Small intestine (tissue), 7 donors: ENCODE measurements around the gene ARL4C. TPM values are rescaled to one million over a fixed set of nuclear protein-coding genes. Genes with fewer than 3 reads are reported as not detected.

Experiments used
- DNase-seq, 2 donors: peaks; one replicate each; pipeline versions ENCODE4 v3.0.0 to v3.0.0-alpha.2; 2013
- FAIRE-seq: peaks from 2 replicates; lab custom pipeline; 2012; peaks lifted over from hg19 to GRCh38; lab: Jason Lieb, UNC
- H3K27ac ChIP-seq, 3 donors: one replicate each; pipeline ENCODE4 v1.5.1; 2013; ENCODE audit warnings: low read length in 2 of 3, mild to moderate bottlenecking in 2 of 3, control low read depth in 1 of 3, inconsistent platforms in 1 of 3, low read depth in 1 of 3, moderate library complexity in 1 of 3
- H3K27me3 ChIP-seq, 3 donors: one replicate each; pipeline ENCODE4 v1.6.1; 2013; ENCODE audit warnings: low read length in 3 of 3, inconsistent platforms in 1 of 3; ENCODE audit not compliant: control insufficient read depth in 3 of 3, insufficient read depth in 3 of 3
- H3K36me3 ChIP-seq, 3 donors: one replicate each; pipeline ENCODE4 v1.6.1; 2013; ENCODE audit warnings: low read length in 3 of 3, inconsistent platforms in 1 of 3, low read depth in 1 of 3, mild to moderate bottlenecking in 1 of 3, moderate library complexity in 1 of 3; ENCODE audit not compliant: control insufficient read depth in 3 of 3, insufficient read depth in 2 of 3
- H3K4me1 ChIP-seq, 3 donors: one replicate each; pipeline ENCODE4 v1.6.1; 2013; ENCODE audit warnings: low read length in 2 of 3, inconsistent platforms in 1 of 3, low read depth in 1 of 3, mild to moderate bottlenecking in 1 of 3, moderate library complexity in 1 of 3; ENCODE audit not compliant: control insufficient read depth in 3 of 3, insufficient read depth in 2 of 3
- H3K4me3 ChIP-seq, 3 donors: one replicate each; pipeline ENCODE4 v1.5.1; 2013; ENCODE audit warnings: low read length in 3 of 3, control low read depth in 1 of 3, inconsistent platforms in 1 of 3, low read depth in 1 of 3, mild to moderate bottlenecking in 1 of 3, moderate library complexity in 1 of 3
- H3K9me3 ChIP-seq, 2 donors: one replicate each; pipeline ENCODE4 v1.6.1; 2013; ENCODE audit warnings: low read depth in 1 of 2, low read length in 1 of 2; ENCODE audit not compliant: control insufficient read depth in 2 of 2, insufficient read depth in 1 of 2
- WGBS, 3 donors: extraction: QIAGEN DNeasy Blood & Tissue Kit; methylation state at CpG; one replicate each; pipeline ENCODE4 v1.1.7; 2013; 5-methylcytosine and 5-hydroxymethylcytosine counted together
- polyA plus RNA-seq, 4 donors: library from polyadenylated mRNA; stranded (reverse) in 3 of 4; unstranded in 1 of 4; fragments of 200-250 nt in 3 of 4; fragments of 120-200 nt in 1 of 4; gene quantifications; one replicate each; pipeline versions ENCODE4 v1.2.1 to v1.2.3, GENCODE V29; 2013
- donor health status: healthy with polysubstance abuse.
- donor health status: control.
- donor health status: control.
- donor health status: Bipolar disorder and iron deficiency.
- donor health status: healthy.

Gene ARL4C
- polyA plus RNA-seq, 4 donors = 1.3 to 6.3 (median 5.2) TPM

DNA sequence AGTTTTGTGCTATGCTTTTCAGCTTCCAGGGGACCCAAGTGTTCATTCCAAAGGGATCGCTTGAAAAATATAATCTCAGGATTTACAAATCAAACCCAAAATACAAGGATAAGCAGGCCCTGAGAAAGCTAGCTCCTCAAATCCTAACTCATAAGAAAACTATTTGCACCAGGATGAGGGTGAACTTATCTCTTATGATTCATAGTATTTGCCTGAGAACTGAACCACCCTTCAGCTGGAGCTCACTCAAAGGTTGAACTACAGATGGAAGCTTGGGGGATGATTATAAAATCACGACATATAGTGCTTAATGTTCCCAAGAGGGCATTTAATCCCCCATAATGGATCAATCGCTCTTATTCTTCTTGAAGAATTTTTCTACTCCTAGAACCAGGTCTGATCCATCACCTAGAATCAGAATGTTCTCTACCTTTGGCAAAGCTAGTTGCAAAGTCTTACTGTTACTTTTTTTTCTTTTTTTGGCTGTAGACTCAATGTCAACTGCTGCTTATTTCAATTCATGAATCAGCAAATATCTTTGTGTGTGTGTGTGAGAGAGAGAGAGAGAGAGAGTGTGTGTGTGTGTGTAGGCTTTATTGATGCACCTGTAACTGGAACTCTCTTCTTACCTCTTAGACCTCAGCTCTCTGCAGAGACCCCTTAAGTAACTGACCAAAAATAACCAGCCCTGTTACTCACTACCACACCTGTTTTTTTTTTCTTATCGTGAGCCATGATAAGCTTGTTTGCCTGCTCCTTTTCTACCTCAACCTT is 44.8 kb downstream of the ARL4C start:
- Histone ChIP-seq H3K4me1 (no peaks in the 10 kb centered on the region), H3K27ac (no peak overlapping the region), H3K36me3 (no peaks in the 10 kb centered on the region), H3K27me3 (peaks cover 0 to 2% (median 0%) of the 10 kb centered on the region in 3 donors), H3K9me3 (no peaks in the 10 kb centered on the region), H3K4me3 (no peak overlapping the region)
- WGBS, 3 donors = 69 to 81% (median 79%) methylated on average over 4 of the region's 4 CpGs
- no peak for DNase-seq
- FAIRE-seq = no peak

DNA sequence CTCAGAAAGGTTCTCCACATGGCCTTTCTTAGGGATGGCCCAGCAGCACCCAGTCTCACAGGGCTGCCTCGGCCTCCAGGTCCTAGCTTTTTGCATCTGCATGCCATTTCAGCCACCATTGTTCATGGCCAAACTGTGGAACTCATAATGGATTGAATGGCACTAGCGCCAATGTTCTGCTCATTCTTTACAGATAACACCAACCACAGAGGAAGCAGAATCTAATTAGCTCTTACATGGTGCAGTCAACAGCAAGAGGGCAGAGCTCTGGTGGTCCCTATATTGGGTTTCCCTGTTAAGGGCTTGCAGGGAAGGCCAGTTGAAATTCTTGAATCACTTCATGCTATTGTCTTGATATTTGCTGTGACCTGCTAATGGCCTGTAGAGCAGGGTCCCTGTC is 45.6 kb downstream of the ARL4C start:
- peaks cover 0 to 4% (median 0%) of the 10 kb centered on the region in 3 donors for H3K4me1 ChIP-seq
- FAIRE-seq (no peak), DNase-seq (no peak)
- H3K27ac ChIP-seq = no peak overlapping the region
- no peak overlapping the region for H3K4me3 ChIP-seq
- no peaks in the 10 kb centered on the region for H3K36me3 ChIP-seq
- H3K9me3 ChIP-seq = no peaks in the 10 kb centered on the region
- WGBS, 3 donors = 63 to 87% (median 86%) methylated on average over 2 of the region's 2 CpGs
- peaks cover 0 to 2% (median 0%) of the 10 kb centered on the region in 3 donors for H3K27me3 ChIP-seq

DNA sequence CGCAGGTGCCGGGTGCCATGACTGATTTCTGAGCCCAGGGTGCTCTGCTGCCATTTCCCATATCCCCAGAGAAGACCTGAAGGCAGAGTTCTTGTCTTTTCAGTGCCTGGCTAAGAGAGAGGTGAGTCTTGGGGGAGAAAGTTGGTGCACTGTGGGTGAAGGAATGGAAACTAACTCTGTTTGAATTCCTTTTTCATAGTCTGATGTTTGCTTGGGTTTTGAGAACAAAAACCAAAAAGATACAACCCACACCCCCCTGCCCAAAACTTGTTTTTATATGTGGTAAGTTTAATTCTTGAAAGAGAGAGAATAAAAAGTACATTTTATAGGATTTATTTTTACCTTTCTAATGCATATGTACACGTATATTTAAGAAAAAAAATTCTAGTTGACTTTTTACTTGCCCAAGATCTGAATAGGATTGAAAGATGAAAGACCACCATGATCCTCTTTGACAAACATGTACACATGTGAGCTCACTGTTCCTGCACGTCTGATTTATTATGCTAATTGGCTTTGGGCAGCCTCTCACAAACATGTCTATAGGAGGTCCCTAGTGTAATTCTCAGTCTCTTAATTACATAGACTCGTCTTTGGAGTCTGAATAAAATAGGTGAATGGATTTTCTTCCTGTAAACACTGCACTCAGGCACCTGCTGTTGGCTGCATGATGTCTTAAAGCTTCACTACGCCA is 46.3 kb downstream of the ARL4C start:
- H3K36me3 ChIP-seq = no peaks in the 10 kb centered on the region
- WGBS, 3 donors = 71 to 77% (median 77%) methylated on average over 6 of the region's 6 CpGs
- H3K4me3 ChIP-seq = no peak overlapping the region
- H3K27me3 ChIP-seq = peaks cover 0 to 2% (median 0%) of the 10 kb centered on the region in 3 donors
- no peak overlapping the region for H3K27ac ChIP-seq
- peaks cover 0 to 4% (median 0%) of the 10 kb centered on the region in 3 donors for H3K4me1 ChIP-seq
- H3K9me3 ChIP-seq = no peaks in the 10 kb centered on the region
- FAIRE-seq = no peak
- DNase-seq = no peak

DNA sequence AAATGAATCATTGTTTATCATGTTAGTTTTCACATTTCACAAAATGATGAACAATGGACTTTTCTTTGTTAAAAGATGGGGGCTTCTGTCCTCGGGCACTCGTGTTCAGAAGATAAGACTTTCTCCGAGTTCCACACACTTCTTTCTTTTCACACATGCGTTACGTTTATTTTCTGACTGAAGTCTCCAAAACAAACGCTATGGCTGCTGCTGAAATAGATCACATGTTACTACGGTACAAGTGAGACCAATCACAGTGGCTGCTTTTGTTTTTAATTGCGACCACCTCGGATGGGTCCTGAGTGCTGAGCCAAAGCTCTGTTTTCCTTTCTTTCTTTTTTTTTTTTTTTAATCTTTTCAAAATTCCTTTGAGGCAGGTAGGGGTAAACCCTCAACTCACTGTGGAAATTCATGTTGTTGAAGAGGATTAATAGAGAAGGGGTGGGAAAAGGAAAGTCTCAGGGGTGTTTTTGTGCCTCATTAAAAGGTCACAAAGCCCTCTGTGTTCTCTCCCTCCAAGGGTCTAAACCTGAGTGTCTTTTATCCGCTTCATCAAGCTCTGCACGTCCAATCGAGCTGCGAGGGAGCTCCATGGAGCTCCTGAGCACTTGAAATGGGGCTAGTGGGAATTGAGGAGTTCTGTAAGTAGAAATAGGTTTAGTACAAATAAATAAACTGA is 48.2 kb downstream of the ARL4C start:
- H3K4me1 ChIP-seq = peaks cover 0 to 4% (median 0%) of the 10 kb centered on the region in 3 donors
- 64 to 76% (median 73%) methylated on average over 13 of the region's 13 CpGs for WGBS, 3 donors
- no peaks in the 10 kb centered on the region for H3K36me3 ChIP-seq
- DNase-seq = no peak
- no peak overlapping the region for H3K27ac ChIP-seq
- no peaks in the 10 kb centered on the region for H3K9me3 ChIP-seq
- no peak for FAIRE-seq
- H3K27me3 ChIP-seq = peaks cover 0 to 2% (median 0%) of the 10 kb centered on the region in 3 donors
- H3K4me3 ChIP-seq = no peak overlapping the region

DNA sequence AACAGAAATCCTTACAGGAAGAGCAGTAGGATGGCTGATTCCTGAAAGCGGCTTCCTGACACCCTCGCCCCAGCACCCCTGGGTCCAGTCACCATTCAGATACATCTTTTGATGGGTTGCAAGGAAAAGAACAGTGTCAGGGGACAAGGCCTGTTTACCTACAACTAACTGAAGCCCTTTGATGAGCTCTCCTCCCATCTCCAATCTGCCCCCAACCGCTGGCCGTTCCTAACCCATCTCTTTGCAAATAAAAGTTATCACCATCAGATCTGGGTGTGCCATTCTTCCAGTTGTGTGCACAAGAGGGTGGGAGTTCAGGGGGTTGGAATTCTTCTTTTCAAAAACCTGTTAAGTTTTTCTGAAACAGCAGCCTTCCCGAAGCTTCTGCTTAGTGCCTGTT is 48.9 kb downstream of the ARL4C start:
- DNase-seq (no peak), FAIRE-seq (no peak)
- Histone ChIP-seq H3K36me3 (no peaks in the 10 kb centered on the region), H3K27me3 (peaks cover 0 to 2% (median 0%) of the 10 kb centered on the region in 3 donors), H3K4me1 (peaks cover 0 to 4% (median 0%) of the 10 kb centered on the region in 3 donors), H3K27ac (no peak overlapping the region), H3K9me3 (no peaks in the 10 kb centered on the region), H3K4me3 (no peak overlapping the region)
- 58 to 77% (median 69%) methylated on average over 5 of the region's 5 CpGs for WGBS, 3 donors

DNA sequence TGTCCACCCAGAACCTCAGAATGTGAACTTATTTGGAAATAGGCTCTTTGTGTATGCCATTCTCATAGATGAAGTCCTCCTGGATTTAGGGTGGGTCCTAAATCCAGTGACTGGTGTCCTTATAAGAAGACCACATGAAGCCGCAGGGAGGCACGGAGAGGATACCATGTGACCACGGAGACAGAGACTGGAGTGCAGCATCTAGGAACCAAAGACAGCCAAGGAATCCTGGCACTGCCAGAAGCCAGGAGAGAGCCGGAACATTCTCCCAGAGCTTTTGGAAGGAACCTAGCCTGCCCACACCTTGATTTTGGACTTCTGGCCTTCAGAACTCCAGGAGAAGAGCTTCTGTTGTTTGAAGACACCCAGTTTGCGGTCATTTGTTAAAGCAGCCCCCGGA is 49.7 kb downstream of the ARL4C start:
- Histone ChIP-seq H3K4me3 (no peak overlapping the region), H3K9me3 (no peaks in the 10 kb centered on the region), H3K27me3 (peaks cover 0 to 2% (median 0%) of the 10 kb centered on the region in 3 donors), H3K27ac (no peak overlapping the region), H3K4me1 (peaks cover 0 to 4% (median 0%) of the 10 kb centered on the region in 3 donors), H3K36me3 (no peaks in the 10 kb centered on the region)
- DNase-seq (no peak), FAIRE-seq (no peak)
- 88 to 94% (median 91%) methylated on average over 6 of the region's 6 CpGs for WGBS, 3 donors

DNA sequence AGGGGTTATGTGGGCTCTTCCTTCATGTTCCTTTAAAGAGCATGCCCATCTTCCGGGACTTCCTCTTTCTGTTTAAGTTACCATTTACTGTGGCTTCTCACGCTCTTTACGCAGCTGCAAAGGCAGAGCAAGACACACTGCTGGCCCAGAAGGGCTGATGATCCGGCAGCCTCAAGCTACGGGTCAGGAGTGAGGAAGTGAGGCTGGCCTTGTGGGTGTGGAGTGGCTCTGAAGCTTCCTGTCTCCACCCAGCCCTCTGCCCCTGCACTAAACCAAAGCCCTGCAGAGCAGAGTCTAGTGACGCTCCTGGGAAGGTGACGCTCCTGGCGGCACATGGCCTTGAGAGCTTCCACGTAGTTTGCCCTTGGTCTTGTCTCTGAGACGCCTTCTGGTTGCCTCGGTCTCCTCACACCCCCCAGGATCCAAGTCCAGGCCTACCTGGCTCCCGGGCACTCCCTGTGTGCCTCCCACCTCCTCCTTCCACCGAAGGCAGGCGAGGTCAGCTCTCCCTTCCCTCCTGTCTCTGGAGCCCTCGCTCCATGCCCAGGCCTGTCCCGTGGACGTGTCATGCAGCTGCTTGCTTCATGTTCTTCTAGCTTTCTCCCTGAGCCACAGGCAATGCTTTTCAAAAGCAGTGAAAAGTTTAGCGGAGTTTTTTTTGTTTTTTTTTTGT is 50.3 kb downstream of the ARL4C start:
- Histone ChIP-seq H3K36me3 (no peaks in the 10 kb centered on the region), H3K4me3 (no peak overlapping the region), H3K27ac (peak overlapping the region; percentile 2 to 87 (median 9)), H3K9me3 (no peaks in the 10 kb centered on the region), H3K27me3 (peaks cover 0 to 2% (median 0%) of the 10 kb centered on the region in 3 donors), H3K4me1 (peaks cover 0 to 4% (median 0%) of the 10 kb centered on the region in 3 donors)
- peak; percentile 72 to 78 for DNase-seq
- FAIRE-seq = no peak
- WGBS, 3 donors = 34 to 52% (median 48%) methylated on average over 17 to 18 of the region's 18 CpGs

DNA sequence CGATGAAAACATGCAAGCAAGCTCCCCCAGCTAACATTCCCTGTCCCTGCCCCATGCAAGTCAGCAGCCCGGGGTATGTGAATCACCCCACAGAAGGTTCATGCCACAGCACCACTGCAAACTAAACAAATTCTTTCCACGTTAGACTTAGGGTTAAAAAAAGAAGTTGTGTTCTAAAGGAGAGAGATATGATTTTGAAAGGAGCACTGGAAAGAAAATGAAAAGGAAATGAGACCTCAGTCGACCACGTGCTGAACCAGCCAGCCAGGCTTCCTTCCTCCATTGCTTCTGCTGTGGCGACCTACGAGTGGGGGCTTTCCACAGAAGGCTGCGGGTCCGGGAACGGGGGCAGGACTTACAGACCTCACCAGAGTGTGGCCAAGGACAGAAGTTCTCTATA is 52.0 kb downstream of the ARL4C start:
- peak in 1 of 2 donors; percentile 18 for DNase-seq
- Histone ChIP-seq H3K4me1 (peaks cover 0 to 4% (median 0%) of the 10 kb centered on the region in 3 donors), H3K4me3 (no peak overlapping the region), H3K36me3 (no peaks in the 10 kb centered on the region), H3K27ac (peak overlapping the region in 1 of 3 donors; percentile 43), H3K9me3 (no peaks in the 10 kb centered on the region), H3K27me3 (peaks cover 0 to 2% (median 0%) of the 10 kb centered on the region in 3 donors)
- no peak for FAIRE-seq
- WGBS, 3 donors = 48 to 65% (median 63%) methylated on average over 10 of the region's 10 CpGs
